ENCODE data around the gene PADI2. TPM values are rescaled to one million over a fixed set of nuclear protein-coding genes. Genes with fewer than 3 reads are reported as not detected.

Gene PADI2
- total RNA-seq, 1 donor: 9.1 TPM

DNA sequence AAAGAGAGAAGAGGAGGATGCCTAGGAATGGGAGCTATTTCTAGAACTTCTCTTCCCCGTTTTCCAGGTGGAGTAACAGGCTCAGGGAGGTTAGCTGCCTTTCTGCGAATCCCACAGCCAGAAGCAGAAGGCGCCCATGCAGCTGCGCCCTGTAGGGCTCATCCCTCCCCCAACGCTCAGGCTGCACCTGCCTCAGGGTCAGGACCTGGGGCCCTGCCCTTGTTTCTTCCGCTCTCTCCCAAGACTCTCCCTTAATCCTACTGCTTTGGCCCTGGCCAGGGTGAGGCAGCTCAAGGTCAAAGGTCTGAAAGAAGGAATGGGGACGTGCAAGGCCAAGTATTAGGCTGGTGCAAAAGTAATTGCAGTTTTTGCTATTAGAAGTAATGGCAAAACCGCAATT, 30.5 kb upstream of the PADI2 start:
- H3K9me3 ChIP-seq (ENCODE audit: low read depth, low read length): peaks cover 5% of the 10 kb centered on the region
- no peaks in the 10 kb centered on the region for H3K4me1 ChIP-seq (ENCODE audit: insufficient read depth, low read length)
- peaks cover 13% of the 10 kb centered on the region for H3K27me3 ChIP-seq (ENCODE audit: insufficient read depth, low read length)
- H3K4me3 ChIP-seq (ENCODE audit: low read length): no peak overlapping the region

DNA sequence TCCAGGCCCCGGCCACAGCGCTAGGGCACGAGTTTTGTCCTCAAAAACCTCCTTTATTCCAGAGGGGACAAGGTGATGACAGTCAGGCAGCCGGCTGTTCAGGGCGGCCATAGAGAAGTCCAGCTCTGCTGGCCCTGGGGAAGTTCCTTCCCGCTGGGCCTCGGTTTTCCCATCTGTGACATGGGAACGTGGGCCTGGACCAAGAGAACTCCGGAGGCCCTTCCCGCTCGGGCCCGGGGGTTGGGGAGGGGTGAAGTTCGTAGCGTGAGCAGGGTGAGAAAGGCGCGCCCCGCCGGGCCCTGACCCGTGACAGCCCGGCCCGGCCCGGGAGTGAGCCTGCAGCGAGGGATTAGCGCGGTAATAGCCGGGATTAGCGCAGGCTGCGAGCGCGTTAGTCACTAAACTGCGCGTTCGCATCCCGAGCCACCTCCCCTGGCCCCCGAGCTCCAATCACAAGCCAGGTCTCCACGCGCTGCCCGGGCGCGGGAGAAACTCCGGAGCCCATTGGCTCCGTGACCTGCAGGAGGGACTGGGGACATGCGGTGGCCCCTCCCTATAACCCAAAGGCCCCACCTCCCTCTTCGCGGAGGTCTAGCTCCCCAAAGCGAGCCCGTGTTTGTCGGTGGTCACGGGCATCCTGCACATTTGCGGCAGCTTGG, 29.8 kb upstream of the PADI2 start:
- no peak overlapping the region for H3K4me3 ChIP-seq (ENCODE audit: low read length)
- H3K4me1 ChIP-seq (ENCODE audit: insufficient read depth, low read length): no peaks in the 10 kb centered on the region
- H3K9me3 ChIP-seq (ENCODE audit: low read depth, low read length): no peaks in the 10 kb centered on the region
- peaks cover 13% of the 10 kb centered on the region for H3K27me3 ChIP-seq (ENCODE audit: insufficient read depth, low read length)

DNA sequence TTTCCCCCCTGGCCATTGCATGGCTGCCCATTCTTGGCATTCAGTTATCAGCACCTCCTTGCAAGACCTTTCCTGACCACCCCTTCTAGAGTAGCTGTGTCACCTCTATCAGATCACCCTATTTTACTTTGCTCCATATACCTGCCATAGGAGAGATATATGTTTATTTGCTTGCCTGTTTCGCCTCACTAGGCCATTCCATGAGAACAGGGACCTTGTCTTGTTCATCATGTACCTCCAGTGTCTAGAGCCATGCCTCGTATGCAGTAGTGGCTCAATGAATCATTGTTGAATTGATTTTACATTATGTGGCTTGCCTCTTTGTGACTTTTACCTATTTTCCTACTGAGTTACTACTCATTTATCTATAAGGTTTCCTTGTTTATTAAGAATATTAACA, 26.4 kb upstream of the PADI2 start:
- no peak overlapping the region for H3K4me3 ChIP-seq (ENCODE audit: low read length)
- H3K9me3 ChIP-seq (ENCODE audit: low read depth, low read length): no peaks in the 10 kb centered on the region
- peaks cover 13% of the 10 kb centered on the region for H3K27me3 ChIP-seq (ENCODE audit: insufficient read depth, low read length)
- peaks cover 14% of the 10 kb centered on the region for H3K4me1 ChIP-seq (ENCODE audit: insufficient read depth, low read length)

DNA sequence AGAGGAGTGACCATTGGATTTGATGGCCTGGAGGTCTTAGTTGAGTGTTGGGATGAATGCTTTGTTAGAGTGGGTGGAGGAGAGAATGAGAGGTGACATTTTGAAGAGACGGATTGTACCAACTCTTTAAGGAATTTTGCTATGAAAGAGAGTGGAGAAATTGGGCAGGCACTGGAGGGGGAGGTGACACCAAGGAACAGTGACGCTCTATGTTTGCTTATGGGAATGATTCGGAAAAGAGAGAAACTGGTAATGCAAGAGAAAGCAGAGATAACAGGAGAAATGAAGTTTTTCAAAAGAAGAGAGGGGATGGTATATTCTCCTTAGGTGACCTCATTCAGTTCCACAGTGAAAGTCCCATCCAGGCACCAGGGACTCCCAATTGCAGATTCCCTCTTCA, 24.5 kb upstream of the PADI2 start:
- H3K9me3 ChIP-seq (ENCODE audit: low read depth, low read length): no peaks in the 10 kb centered on the region
- H3K4me3 ChIP-seq (ENCODE audit: low read length): no peak overlapping the region
- H3K4me1 ChIP-seq (ENCODE audit: insufficient read depth, low read length): peaks cover 14% of the 10 kb centered on the region
- peaks cover 3% of the 10 kb centered on the region for H3K27me3 ChIP-seq (ENCODE audit: insufficient read depth, low read length)

DNA sequence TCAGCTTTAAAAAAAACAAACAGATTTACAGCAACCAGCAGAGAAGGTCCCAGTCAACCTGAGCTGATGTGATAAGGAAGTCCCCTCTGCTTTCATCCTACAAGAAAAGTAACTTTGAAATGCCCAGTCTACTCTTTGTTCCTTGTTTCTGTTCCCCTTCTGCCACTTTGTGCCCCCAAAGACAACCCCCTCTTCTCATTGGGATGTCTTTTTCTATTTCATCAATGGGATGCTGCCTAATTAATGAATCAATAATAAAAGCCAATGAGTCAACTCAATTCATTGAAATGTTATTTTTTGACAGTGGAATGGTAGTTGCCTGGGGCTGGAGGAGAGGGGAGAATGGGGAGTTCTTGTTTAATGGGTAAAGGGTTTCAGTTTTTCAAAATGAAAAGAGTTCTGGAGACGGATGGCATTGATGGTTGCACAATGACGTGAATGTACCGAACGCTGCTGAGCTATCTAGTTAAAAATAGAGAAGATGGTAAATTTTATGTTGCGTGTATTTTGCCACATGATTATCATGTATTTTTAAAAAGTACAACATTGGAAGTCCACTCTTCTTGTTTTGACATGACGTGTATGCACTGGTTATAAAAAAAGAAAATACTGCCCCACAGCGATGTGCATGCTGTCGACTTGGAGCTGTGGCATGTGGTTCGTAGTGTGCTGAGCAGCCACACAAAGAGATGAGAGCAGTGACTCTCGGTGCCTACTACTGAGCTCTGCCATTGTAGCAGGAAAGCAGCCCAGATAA, 22.4 kb upstream of the PADI2 start:
- Histone ChIP-seq H3K27me3 (ENCODE audit: insufficient read depth, low read length) (no peaks in the 10 kb centered on the region), H3K4me3 (ENCODE audit: low read length) (no peak overlapping the region), H3K4me1 (ENCODE audit: insufficient read depth, low read length) (peaks cover 14% of the 10 kb centered on the region), H3K9me3 (ENCODE audit: low read depth, low read length) (no peaks in the 10 kb centered on the region)

DNA sequence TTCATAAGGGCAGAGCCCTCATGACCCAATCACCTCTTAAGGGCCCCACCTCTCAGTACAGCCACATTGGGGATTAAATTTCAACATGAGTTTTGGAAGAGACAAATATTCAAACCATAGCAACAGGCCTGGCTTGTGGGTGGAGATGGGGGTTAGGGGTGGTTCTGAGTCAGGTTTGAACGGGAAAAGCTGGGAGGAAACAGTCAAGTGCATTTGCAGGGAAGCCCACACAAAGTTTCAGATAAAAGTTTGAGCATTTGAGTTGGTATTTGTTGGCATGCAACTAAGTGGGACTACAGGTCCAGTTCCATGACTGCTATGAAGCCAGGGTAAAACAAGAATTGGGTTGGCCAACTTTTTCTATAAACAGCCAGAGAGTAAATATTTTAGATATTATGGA, 21.0 kb upstream of the PADI2 start:
- no peaks in the 10 kb centered on the region for H3K27me3 ChIP-seq (ENCODE audit: insufficient read depth, low read length)
- no peaks in the 10 kb centered on the region for H3K9me3 ChIP-seq (ENCODE audit: low read depth, low read length)
- peaks cover 14% of the 10 kb centered on the region for H3K4me1 ChIP-seq (ENCODE audit: insufficient read depth, low read length)
- no peak overlapping the region for H3K4me3 ChIP-seq (ENCODE audit: low read length)

DNA sequence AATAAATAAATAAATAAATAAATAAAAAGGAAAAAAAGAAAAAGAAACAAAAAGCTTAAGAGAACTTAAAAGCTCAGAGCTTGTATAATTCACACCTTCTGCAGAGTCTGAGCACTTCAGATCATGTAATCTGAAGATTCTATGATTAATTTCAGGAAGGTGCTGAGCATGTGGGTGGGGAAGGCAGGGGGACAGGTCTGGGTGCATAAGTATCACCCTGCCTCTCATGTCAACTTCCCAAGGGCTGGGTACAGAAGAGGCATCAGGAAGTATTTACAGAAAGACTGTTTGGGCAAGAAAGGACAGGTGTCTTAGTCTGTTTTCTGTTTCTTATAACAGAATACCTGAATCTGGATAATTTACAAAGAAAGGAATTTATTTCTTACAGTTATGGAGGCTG, 20.4 kb upstream of the PADI2 start:
- H3K4me3 ChIP-seq (ENCODE audit: low read length): no peak overlapping the region
- no peaks in the 10 kb centered on the region for H3K27me3 ChIP-seq (ENCODE audit: insufficient read depth, low read length)
- peaks cover 14% of the 10 kb centered on the region for H3K4me1 ChIP-seq (ENCODE audit: insufficient read depth, low read length)
- no peaks in the 10 kb centered on the region for H3K9me3 ChIP-seq (ENCODE audit: low read depth, low read length)

DNA sequence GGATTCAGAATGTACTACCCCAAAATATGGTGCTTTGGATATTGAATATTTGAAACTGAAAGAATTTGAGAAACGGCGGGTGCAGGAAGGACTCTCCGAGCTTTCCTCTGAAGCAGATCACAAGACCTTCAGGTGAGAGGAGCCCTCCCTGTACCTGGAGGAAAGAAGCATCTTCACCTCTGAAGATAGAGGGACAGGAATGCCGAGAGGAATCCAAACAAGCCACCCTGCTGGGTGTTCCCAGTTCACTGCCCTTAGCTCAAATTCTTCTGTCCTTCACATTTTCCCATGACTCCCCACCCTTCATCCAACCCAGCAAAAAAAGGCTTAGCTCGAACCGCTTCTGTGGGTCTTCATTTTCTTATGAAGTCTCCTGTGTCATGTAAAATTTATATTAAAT, 18.2 kb upstream of the PADI2 start:
- Histone ChIP-seq H3K4me1 (ENCODE audit: insufficient read depth, low read length) (peaks cover 14% of the 10 kb centered on the region), H3K9me3 (ENCODE audit: low read depth, low read length) (no peaks in the 10 kb centered on the region), H3K27me3 (ENCODE audit: insufficient read depth, low read length) (no peaks in the 10 kb centered on the region), H3K4me3 (ENCODE audit: low read length) (no peak overlapping the region)

DNA sequence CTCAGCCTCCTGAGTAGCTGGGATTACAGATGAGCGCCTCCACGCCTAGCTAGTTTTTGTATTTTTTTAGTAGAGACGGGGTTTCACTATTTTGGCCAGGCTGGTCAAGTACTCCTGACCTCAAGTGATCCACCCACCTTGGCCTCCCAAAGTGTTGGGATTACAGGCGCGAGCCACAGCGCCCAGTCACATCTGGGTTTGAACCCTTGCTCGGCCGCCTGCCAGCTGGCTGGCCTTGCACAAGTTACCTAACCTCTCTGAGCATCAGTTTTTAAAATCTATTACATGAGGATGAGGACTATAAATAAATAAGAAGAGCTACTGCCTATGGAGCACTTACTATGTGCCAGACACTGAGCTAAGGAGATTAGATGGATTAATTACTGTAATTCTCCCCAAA, 17.7 kb upstream of the PADI2 start:
- Histone ChIP-seq H3K4me1 (ENCODE audit: insufficient read depth, low read length) (peaks cover 12% of the 10 kb centered on the region), H3K27me3 (ENCODE audit: insufficient read depth, low read length) (no peaks in the 10 kb centered on the region), H3K4me3 (ENCODE audit: low read length) (no peak overlapping the region), H3K9me3 (ENCODE audit: low read depth, low read length) (no peaks in the 10 kb centered on the region)

DNA sequence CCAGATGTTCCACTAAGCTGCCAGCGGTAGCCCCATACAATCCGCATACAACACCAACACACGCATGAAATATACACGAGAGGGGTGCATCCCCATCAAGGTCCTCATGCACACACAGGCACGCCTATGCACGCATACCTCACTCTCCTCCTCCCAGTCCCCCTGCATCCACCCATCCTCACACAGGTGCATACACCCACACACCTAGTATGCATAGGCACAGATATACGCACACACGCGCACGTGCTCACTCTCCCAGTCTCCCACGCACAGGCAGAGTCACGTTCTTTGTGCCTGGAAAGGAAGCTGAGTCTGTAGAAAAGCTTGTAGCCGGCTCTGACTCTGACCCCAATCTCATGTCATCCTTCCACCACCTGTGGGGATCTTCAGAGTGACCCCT, 16.9 kb upstream of the PADI2 start:
- no peaks in the 10 kb centered on the region for H3K27me3 ChIP-seq (ENCODE audit: insufficient read depth, low read length)
- H3K9me3 ChIP-seq (ENCODE audit: low read depth, low read length): no peaks in the 10 kb centered on the region
- peaks cover 4% of the 10 kb centered on the region for H3K4me1 ChIP-seq (ENCODE audit: insufficient read depth, low read length)
- no peak overlapping the region for H3K4me3 ChIP-seq (ENCODE audit: low read length)

DNA sequence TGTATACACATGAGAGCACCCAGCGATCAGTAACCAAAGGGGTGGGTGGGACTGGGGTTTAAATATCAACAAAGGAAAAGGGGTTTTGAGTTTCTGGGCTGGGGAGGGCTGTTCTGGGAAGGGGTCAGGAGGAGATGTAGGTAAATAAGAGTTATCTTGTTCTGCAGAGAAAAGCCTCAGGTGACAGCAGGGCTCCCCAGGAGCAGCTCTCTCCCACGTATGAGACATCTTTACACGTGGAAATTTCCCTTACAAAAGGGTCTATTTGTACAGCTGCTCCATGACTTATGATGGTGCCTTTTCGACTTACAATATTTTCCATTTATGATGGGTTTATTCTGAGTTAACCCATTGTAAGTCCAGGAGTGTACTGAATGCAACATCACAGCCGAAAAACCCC, 16.3 kb upstream of the PADI2 start:
- no peaks in the 10 kb centered on the region for H3K4me1 ChIP-seq (ENCODE audit: insufficient read depth, low read length)
- H3K4me3 ChIP-seq (ENCODE audit: low read length): no peak overlapping the region
- H3K27me3 ChIP-seq (ENCODE audit: insufficient read depth, low read length): no peaks in the 10 kb centered on the region
- no peaks in the 10 kb centered on the region for H3K9me3 ChIP-seq (ENCODE audit: low read depth, low read length)

DNA sequence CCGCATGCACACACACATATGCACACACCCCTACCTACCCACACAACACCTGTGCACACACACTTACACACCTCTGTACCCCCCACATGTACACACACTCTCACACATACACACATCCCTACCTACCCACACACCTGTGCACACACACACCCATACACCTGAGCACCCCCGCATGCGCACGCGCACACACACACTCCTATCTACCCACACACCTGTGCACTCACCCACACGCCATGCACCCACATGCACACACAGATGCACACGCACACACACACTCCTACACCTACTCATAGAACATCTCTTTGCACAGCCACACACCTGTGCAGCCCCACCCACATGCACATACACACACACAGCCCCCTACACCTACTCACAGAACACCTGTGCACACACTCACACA, 15.5 kb upstream of the PADI2 start:
- Histone ChIP-seq H3K4me1 (ENCODE audit: insufficient read depth, low read length) (no peaks in the 10 kb centered on the region), H3K27me3 (ENCODE audit: insufficient read depth, low read length) (no peaks in the 10 kb centered on the region), H3K4me3 (ENCODE audit: low read length) (no peak overlapping the region), H3K9me3 (ENCODE audit: low read depth, low read length) (no peaks in the 10 kb centered on the region)

DNA sequence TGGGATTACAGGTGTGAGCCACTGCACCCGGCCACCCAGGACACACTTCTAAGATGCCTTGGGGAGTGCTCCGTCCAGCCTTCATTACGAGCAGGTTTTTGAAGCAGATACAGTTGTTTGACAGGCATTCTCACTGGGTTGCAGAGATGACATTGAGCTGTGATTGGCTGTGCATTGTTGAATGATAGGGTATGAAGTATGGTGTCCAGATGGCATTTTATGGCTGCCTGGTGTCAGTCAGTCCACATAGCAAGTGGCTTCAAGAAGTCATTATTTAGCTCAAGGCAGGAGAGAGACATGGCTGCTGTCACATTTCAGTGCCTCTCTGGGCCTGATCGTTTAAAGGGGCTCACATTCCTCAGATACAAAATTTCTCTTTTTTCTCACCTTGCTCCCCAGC, 14.8 kb upstream of the PADI2 start:
- Histone ChIP-seq H3K4me1 (ENCODE audit: insufficient read depth, low read length) (no peaks in the 10 kb centered on the region), H3K27me3 (ENCODE audit: insufficient read depth, low read length) (no peaks in the 10 kb centered on the region), H3K9me3 (ENCODE audit: low read depth, low read length) (no peaks in the 10 kb centered on the region), H3K4me3 (ENCODE audit: low read length) (no peak overlapping the region)

DNA sequence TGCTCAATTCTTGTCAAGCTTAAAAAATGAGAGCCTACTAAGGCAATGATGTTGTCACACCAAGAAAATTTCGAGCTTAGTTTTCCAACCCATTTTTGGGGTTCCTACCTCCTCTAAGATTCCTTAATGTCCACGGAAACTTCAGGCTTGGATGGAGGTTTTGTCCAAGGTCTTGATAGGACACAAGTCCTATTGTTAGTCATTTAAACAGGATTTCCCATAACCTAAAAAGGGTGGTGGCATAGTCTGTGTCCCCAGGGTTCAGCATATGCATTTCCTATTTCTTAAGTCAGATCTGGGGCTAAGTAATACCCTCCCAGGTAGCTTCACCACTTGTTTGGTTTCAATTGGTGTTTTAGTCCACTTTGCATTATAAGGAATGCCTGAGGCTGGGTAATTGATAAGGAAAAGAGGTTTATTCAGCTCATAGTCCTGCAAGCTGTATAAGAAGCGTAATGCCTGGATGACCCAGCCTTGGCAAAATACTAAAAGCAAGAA, 10.9 kb upstream of the PADI2 start:
- Histone ChIP-seq H3K4me3 (ENCODE audit: low read length) (no peak overlapping the region), H3K9me3 (ENCODE audit: low read depth, low read length) (no peaks in the 10 kb centered on the region), H3K4me1 (ENCODE audit: insufficient read depth, low read length) (peaks cover 21% of the 10 kb centered on the region), H3K27me3 (ENCODE audit: insufficient read depth, low read length) (no peaks in the 10 kb centered on the region)

DNA sequence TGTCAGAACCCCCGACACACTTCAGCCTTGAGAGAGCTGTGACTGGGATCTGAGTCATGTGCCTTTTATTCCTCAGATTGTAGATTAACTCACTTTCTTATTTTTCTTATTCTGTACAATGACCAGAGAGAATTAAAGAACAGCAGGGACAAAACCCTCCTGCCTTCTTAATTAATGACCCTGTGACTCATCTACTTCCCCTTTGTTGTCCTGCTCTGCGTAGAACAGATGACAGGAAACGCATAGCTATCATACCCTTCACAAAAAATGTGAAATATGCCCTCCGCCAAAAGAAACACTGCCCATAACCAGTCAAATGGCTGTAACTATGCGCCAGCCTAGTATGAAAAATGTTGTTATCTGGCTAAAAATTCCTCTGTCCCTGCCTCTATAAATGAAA, 9.1 kb upstream of the PADI2 start:
- Histone ChIP-seq H3K9me3 (ENCODE audit: low read depth, low read length) (no peaks in the 10 kb centered on the region), H3K4me3 (ENCODE audit: low read length) (no peak overlapping the region), H3K27me3 (ENCODE audit: insufficient read depth, low read length) (no peaks in the 10 kb centered on the region), H3K4me1 (ENCODE audit: insufficient read depth, low read length) (peaks cover 25% of the 10 kb centered on the region)

DNA sequence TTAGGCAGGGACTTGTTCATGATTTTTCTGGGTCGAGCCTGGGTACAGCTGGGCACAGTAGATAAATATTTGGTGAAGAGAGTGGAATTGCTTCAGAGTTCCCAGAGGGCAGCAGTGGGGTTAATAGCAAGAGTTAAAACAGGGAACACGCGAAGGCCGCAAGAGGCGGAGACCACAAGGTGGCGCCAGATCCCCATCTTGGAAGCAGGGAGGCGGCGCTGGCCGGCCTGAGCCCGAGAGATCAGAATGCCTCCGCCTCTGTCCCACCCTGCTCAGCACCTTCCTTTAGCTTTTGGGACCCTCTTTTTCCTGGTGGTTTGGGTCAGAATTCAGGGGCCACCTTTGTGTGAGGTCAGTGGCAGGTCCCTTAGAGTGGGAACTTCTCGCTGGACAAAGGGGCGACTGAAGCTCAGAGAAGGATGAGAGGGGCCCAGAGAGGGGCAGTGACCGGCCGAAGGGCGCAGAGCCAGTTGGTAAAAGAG, 6.5 kb upstream of the PADI2 start:
- peaks cover 46% of the 10 kb centered on the region for H3K4me1 ChIP-seq (ENCODE audit: insufficient read depth, low read length)
- H3K27me3 ChIP-seq (ENCODE audit: insufficient read depth, low read length): no peaks in the 10 kb centered on the region
- no peak overlapping the region for H3K4me3 ChIP-seq (ENCODE audit: low read length)
- H3K9me3 ChIP-seq (ENCODE audit: low read depth, low read length): no peaks in the 10 kb centered on the region
